Dermis blood vessel endothelial cell (primary cell): ENCODE results near the gene LRRC40. TPM values are rescaled to one million over a fixed set of nuclear protein-coding genes. Genes with fewer than 3 reads are reported as not detected.
"Not testable (repeated sequence)": the region's sequence is repeated elsewhere in the genome, so short reads cannot be mapped to it uniquely, and the experiment has no call there.

Source experiments
- DNase-seq: peaks from one replicate; pipeline ENCODE4 v3.0.0; 2010
- total RNA-seq: library from RNA; depleted of rRNA; stranded (reverse); fragments of >200 nt; gene quantifications from 2 replicates; pipeline ENCODE4 v1.2.3, GENCODE V29; 2014

Gene LRRC40
- total RNA-seq, 1 donor from 2014 or later: 28.2 TPM

DNA sequence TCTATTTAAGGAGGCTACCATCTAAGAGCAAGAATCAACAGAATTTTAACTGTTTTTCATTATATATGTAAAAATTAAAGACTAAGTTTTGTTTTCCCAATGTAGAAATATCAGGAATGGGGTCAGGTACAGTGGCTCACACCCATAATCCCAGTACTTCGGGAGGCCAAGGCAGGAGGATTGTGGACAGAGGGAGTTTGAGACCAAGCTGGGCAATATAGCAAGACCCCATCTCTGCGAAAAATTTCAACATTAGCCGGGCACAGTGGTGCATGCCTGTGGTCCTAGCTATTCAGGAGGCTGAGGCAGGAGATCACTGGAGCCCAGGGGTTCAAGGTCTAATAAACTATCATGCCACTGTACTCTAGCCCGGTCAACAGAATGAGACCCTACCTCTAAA, 5.3 kb downstream of the LRRC40 start:
- no peak for DNase-seq

DNA sequence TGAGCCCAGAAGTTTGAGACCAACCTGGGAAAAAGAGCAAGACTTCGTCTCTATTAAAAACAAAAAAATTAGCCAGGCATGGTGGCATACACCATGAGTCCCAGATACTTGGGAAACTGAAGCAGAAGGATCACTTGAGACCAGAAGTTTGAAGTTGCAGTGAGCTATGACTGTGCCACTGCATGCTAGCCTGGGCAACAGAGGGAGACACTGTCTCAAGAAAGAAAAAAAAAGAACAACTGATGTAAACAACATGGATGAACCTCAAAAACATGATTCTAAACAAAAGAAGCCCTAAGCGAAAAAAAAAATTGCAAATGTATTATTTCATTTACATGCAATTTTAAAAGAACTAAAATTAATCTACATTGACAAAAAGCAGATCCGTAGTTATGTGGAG, 9.0 kb downstream of the LRRC40 start:
- no peak for DNase-seq

DNA sequence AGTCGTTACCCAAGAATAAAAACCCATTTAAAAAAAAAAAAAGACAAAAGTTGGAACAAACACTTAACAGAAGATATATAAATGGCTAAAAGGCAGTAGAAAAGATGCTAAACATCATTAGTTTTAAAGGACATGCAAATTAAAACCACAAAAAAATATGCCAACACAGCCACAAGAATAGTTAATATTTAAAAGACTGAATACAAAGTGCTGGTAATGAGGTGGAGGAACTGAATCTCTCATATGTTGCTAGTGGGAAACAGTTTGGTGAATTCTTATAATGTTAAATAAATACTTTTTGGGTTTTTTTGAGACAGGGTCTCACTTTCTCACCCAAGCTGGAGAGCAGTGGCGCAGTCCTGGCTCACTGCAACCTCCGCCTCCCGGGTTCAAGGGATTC, 10.0 kb downstream of the LRRC40 start:
- no peak for DNase-seq

DNA sequence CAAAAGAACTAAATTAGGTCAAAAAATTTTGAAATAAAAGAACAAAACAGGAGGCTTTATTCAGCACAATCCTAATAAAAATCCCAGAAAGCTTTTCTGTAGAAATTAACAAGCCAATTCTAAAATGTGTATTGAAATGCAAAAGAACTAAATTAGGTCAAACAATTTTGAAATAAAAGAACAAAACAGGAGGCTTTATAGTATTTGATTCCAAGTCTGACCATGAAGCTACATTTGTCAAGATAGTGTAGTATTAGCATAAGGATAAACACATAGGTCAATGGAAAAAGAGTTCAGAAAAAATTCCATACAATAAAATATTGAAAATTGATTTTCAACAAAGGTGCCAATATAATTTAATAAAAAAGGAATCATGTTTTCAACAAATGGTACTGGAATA, 10.8 kb downstream of the LRRC40 start:
- no peak for DNase-seq

DNA sequence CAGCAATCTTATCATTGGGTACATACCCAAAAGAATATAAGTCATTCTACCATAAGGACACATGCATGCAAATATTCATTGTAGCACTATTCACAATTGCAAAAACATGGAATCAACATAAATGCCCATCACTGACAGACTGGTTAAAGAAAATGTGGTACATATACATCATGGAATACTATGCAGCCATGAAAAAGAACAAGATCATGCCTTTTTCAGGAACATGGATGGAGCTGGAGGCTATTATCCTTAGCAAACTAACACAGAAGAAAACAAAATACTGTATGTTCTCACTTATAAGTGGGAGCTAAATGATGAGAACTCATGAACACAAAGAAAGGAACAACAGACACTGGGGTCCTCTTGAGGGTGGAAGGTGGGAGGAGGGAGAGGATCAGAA, 12.9 kb downstream of the LRRC40 start:
- not testable (repeated sequence) for DNase-seq

DNA sequence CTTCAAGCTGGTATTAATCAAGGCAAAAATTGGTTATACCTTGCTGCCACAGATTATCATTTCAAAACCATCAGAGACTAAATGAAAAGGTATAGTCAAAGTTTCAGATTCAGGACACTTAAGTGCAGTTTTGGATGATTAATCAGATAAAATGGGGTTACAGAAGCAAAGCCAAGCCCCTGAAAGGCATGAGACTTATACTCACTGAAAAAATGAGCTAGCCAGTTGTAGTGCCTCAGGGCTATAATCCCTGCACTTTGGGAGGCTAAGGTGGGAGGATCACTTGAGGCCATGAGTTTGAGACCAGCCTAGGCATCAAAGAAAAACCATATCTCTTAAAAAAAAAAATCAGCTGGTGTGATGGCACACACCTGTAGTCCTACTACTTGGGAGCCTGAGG, 15.2 kb downstream of the LRRC40 start:
- no peak for DNase-seq

DNA sequence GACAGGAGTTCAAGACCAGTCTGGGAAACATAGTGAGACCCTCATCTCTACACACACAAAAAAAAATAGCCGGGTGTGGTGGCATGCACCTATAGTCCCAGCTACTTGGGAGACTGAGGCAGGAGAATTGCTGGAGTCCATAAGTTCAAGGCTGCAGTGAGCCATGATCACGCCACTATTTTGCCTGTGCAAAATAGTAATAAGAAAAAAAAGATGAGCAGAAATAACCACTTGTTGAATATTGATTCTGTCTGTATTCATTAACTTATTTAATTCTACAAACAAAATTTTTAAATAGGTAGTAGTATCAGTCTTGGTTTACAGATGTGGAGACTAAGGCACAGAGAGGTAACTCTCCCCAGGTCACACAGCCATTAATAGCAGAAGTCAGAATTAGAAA, 16.9 kb downstream of the LRRC40 start:
- no peak for DNase-seq

DNA sequence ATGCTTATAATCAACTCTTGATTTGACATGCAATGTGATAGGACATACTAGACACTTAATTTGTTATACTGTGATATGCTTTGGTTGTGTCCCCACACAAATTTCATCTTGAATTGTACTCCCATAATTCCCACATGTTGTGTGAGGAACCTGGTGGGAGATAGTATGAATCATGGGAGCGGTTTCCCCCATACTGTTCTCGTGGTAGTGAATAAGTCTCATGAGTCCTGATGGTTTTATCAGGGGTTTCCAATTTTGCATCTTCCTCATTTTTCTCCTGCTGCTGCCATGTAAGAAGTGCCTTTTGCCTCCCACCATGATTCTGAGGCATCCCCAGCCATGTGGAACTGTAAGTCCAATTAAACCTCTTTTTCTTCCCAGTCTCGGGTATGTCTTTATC, 20.2 kb downstream of the LRRC40 start:
- not testable (repeated sequence) for DNase-seq

DNA sequence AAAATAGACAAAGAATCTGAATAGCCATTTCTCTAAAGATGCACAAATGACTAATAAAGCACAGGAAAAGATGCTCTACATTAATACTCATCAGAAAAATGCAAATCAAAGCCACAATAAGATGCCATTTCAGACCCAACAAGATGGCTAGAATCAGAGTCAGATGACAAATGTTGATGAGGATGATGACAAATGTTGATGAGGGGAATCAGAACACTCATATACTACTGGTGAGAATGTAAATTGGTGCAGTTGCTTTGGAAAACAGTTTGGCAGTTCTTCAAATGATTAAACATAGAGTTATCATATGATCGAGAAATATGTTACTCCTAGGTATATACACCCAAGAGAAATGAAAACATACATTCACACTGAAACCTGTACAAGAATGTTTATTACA, 33.9 kb downstream of the LRRC40 start:
- DNase-seq: no peak

DNA sequence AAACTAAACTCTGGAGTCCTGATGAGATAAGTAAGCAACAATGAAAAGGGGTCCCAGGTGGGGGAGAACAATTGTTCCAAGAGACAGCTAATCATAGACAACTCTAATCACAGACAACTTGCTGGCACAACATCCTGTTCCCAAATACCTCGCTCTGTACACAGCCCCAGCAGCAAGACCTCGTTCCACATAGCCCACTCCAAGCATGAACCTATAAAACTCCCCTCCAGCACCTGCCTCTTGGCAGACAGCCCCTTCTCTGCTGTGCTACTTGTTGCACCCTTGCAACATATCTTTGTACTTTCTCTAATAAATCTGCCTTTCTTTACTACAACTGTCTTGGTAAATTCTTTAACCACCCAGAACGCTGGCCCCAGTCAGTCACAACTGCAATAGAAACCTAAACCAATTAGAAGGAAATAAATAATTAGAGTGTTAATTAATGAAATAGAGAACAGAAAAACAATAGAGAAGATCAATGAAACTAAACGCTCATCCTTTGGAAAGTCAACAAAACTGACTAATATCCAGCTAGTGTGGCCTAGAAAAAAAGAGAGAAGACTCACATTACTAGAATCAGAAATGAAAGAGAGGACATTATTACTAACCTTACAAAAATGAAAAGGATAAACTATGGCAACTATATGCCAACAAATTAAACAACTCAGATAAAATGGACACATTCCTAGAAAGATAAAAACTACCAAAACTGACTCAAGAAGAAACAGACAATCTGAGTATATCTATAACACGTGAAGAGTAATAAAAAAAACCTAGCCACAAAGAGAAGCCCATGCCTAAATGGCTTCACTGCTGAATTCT, 36.1 kb downstream of the LRRC40 start:
- DNase-seq: peak; percentile 1

DNA sequence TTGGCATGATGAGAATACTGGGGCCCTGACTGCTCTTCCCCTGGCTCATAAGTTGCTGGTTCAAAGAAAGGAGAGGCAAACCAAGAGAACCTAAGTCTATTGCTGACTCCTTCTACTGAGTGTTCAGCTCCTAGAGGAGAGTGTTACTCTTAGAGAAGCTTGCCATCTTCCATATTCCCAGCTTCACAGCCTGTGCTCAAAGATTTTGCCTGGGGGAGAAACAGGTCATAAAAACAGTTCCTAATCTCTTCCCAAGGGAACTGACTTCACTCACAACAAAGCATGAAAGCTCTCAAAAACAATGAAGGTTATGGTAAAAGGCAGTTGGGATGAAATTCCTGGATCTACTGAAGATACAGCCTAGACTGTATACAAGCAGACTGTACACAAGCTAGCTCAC, 37.1 kb downstream of the LRRC40 start:
- no peak for DNase-seq

DNA sequence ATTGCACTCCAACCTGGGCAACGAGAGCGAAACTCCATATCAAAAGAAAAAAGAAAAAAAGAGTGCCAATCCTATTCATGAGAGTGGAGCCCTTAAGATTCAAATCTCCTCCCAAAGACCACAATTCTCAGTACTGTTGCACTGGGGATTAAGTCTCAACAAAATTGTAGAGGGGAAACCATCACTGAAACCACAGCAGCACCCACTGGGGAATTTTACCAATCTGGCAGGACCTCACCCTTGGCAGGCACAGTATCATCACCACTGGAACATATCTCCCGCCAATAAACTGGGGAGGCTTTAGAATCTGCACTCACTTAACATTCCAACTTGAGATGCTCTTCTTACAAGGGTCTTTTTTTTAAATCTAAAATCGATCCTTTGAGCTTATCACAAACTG, 41.0 kb downstream of the LRRC40 start:
- DNase-seq: no peak

DNA sequence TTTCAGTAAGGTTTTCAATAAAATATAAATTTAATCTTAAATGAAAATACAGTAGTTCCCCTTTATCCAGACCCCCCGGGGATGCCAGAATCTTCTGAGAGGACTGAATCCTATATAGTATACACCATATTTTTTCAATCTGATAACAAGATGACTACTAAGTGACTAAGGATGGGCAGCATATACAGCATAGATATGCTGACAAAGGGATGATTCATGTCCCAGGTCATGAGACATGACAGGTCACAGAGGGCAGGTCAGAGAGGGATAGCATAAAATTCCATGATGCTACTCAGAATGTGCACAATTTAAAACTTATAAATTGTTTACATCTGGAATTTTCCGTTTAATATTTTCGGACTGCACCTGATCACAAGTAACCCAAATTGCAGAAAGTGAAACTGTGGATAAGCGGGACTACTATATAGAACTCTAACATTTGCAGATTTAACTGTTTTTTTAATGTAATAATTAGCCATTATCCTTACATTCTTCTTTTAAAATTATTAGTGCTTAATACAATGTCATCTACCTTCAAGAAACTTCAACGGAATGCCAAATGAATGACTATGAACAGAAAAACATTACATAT, 48.8 kb downstream of the LRRC40 start:
- DNase-seq: no peak

DNA sequence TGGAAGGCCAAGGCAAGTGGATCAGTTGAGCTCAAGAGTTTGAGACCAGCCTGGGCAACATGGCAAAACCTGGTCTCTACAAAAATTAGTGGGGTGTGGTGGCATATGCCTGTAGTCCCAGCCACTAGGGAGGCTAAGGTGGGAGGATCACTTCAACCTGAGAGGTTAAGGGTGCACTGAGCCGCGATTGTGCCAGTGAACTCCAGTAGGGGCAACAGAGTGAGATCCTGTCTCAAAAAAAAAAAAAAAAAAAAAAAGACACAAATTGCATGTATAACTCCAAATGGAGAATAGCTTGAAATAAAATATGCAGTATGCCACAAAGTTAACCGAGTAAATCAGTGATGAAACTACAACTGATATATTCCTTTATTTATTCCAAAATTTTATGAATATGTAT, 51.6 kb downstream of the LRRC40 start:
- DNase-seq: no peak

DNA sequence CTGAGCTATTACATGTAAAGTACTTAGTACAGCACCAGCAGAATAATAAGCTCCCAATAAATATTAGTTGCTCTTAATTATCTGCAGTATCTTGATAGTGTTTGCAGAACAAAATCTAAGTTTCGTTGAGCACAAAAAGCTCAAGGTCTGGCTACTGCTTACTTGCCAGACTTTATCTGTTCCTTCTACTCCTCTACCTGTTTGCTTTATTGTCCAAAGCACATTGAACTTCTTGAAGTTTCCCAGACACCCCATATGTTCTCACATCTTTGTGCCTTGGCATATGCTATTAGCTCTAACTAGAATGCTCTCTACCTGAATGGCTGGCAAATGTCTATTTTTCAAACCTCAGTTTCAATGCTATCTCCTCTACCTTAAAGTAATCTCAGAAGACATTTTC, 54.9 kb downstream of the LRRC40 start:
- DNase-seq: no peak

DNA sequence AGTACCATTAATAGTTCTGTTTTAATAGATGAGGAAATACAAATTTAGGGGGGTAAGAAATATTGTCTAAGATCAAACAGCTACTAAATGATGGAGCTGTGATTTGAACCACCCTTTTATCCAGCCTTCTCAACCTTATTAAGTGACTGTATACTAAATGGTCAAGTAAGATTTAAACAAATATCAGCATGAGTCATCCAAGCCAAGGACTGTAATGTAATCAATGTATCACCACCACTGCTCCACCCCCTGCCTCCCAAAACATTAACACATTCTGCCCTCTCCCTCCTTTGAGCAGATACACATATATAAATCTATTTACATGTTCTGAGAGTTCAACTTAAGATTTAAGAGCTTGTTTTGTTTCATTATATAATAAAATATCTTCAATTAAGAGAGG, 58.9 kb downstream of the LRRC40 start:
- peak; percentile 2 for DNase-seq

DNA sequence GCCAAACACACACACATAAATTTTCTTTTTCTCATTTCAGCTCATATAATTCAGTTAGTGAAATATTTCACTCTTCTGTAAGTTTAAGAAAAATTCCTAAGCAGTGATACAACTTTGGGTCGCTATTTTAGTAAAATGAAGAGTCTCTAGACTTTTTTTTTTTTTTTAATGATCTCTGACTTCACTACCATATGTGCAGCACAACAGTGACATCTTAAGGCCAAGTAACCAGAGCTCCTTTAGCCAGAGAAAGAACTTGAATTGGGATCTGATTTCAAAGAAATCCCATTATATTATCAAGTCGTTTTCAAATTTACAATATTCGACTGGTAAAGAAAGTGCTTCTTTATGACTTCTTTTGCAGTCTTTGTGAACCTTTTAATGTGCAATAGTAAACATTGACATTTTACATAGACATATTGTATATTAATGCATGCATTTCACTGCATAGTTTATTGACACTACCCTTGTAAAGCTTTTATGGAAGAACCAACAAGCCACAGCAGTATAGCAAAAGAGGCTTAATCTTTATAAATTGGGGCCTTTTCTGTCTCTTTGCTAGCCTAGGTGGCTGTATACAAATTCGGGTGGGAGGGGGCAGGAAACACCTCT, 62.2 kb downstream of the LRRC40 start:
- no peak for DNase-seq

DNA sequence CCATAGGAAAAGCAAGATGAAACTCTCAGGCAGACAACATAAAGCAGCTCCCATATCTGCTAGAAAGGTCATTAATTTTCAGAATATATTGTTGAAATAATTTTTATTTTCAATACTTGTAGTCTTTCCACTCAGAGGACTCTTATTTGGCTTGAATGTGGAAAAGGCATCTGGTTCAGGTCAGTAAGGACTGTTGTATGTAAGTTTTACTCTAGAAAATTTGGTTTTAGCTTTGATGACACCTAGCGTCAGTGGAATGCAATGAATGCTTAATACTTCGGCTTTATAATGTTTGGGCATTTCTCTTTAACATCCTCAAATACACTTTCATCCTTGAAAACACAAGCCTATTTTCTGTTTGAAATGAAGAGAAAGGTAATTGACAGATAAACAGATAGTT, 63.3 kb downstream of the LRRC40 start:
- no peak for DNase-seq

DNA sequence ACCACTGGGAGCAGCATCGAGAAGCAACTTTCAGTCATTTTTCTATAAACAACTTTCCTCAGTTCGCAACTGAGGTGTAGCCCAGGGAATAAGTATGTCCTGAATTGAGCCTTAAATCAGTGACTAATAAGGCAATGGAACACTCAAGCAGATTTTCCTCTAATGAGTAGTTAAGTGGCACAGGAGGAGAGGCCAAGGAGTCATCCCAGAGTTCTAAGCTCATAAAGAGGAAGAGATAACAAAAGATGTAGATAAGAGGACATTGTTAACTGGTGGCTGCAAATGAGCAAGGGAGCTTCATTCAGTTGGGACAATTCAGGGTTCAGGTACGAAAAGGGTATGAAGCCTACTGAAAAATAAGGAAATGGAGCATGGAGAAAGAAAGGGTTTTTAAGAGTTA, 64.5 kb downstream of the LRRC40 start:
- DNase-seq: no peak

DNA sequence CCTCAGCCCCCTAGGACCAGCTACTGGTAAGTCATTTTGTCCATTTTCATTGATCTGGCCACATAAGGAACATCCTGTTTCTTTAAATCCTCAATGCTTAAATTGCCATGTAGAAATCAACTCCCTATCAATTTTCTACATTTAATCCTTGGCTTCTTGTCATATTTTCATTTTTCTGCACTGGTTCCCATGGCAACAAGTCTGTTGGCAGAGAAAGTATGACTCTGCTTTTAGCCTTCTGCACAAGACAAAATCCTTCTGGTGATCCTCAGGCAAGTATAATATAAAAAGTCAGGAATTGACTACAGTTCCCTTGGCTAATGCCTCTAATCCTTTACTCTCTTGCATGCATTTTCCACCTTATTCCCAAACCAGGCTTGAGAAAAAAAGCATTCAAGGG, 65.0 kb downstream of the LRRC40 start:
- peak; percentile 13 for DNase-seq

DNA sequence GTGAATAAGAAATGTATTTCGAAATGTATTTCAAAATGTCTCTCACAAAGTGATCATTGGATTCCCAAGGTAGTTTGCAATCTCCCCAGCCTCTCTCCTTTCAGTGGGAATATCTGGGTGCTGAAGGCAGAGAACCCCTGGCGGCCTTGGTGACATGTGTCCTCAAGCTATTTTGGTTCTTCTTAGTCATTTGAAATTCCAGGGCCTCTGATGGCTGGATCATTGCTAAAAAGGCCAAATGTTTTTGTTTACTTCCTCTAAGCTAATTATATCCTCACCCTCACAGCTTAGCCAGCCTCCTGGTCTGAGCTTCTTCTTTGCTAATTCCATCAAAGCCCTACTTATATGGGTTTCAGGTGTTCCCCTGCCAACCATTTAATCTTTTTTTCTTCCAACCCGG, 71.2 kb downstream of the LRRC40 start:
- DNase-seq: no peak

DNA sequence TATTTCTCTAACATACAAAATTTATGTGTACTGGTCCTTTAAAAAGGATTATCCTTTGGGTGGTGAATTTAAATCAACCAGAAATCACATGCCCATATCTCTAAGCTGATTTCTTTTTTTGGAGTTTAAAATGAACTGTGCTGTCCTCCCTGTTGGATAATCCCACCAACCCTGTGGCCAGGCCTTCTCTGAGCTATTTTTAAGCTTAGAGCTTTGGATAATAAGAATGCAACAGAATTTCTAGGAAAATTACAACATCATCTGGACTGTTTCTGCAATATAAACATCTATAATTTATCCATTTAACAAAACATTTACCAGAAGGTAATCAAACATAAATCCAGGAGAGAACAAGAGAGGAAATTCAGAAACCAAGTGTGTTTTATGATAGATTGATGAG, 88.3 kb downstream of the LRRC40 start:
- no peak for DNase-seq

DNA sequence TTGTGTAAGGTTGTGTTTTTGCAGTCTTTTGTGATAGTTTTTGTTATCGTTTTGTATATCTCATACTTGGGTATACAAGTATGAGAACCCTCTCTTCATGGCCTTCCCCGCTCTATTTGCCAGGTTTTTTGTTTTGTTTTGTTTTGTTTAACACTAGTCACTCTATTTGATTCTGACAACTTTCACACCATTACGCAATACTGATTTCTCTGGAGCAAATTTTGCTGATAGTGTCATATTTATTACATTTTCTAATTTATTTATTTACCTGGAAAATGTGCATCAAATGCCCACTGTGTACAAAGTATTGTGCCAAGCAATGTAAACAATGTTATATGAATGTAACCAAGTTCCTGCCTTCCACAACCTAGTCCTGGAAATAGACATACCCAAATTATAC, 90.1 kb downstream of the LRRC40 start:
- DNase-seq: no peak

DNA sequence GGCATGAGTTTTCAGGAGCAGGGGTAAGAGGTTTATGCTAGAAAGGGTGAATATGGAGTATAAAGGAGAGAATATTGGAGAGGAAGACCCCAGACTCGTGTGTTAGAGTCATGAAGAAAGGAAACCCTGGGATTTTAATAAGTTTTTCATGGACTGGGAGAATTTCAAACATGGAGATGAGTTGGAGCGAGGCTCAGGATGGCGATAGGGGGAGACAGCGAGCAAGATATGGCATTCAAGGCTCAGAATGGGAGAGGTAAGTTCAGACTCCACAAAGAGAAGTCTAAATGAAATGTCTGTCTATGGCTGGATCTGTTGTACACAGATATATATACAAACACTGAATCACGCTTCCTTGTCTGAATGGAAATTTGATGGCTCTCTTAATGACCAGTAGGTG, 92.5 kb downstream of the LRRC40 start:
- DNase-seq: no peak
